Lung (tissue), 12 donors: ENCODE measurements around the gene GABRR2. TPM values are rescaled to one million over a fixed set of nuclear protein-coding genes. Genes with fewer than 3 reads are reported as not detected.

Source experiments
- ATAC-seq: fragments of 200-7000 bp; cut with Tn5 transposase; one replicate; pipeline ENCODE4 v1.9.1; 2020; ENCODE audit warnings: moderate number of reproducible peaks; ENCODE audit not compliant: insufficient read depth, low FRiP score
- DNase-seq, 3 donors: peaks; one replicate each; pipeline ENCODE4 v3.0.0-alpha.2; 2013 to 2017
- H3K27ac ChIP-seq, 2 donors: one replicate each; pipeline ENCODE4 v1.5.1; 2013; ENCODE audit warnings: mild to moderate bottlenecking in 2 of 2, moderate library complexity in 2 of 2, control low read depth in 1 of 2, inconsistent platforms in 1 of 2, low read depth in 1 of 2, low read length in 1 of 2
- H3K27me3 ChIP-seq, 3 donors: one replicate each; pipeline ENCODE4 v1.5.1; 2013; ENCODE audit warnings: low read length in 2 of 3; ENCODE audit not compliant: control insufficient read depth in 3 of 3, insufficient read depth in 3 of 3
- H3K36me3 ChIP-seq, 4 donors: one replicate each; pipeline ENCODE4 v1.5.1; 2013; ENCODE audit warnings: low read length in 4 of 4, mild to moderate bottlenecking in 1 of 4, moderate library complexity in 1 of 4; ENCODE audit not compliant: control insufficient read depth in 4 of 4, insufficient read depth in 4 of 4
- H3K4me1 ChIP-seq, 5 donors: one replicate each; pipeline ENCODE4 v1.5.1; 2013; ENCODE audit warnings: low read length in 5 of 5, mild to moderate bottlenecking in 2 of 5, moderate library complexity in 1 of 5; ENCODE audit not compliant: control insufficient read depth in 5 of 5, insufficient read depth in 5 of 5
- H3K4me3 ChIP-seq: one replicate; pipeline ENCODE4 v1.5.1; 2013; ENCODE audit warnings: mild to moderate bottlenecking, control low read depth, moderate library complexity
- H3K9ac ChIP-seq, 2 donors: one replicate each; pipeline ENCODE4 v1.5.1; 2013; ENCODE audit warnings: low read length in 2 of 2, control low read depth in 1 of 2; ENCODE audit not compliant: insufficient read depth in 1 of 2
- H3K9me3 ChIP-seq, 4 donors: one replicate each; pipeline ENCODE4 v1.5.1; 2013; ENCODE audit warnings: low read length in 3 of 4, mild to moderate bottlenecking in 1 of 4, moderate library complexity in 1 of 4; ENCODE audit not compliant: control insufficient read depth in 4 of 4, insufficient read depth in 3 of 4
- CTCF ChIP-seq: IDR thresholded peaks from 2 replicates; pipeline ENCODE4 v1.5.1; 2012; ENCODE audit warnings: mild to moderate bottlenecking; ENCODE audit errors: control extremely low read depth, extremely low read depth
- whole genome bisulfite sequencing, 2 donors: extraction: QIAGEN DNeasy Blood & Tissue Kit; methylation state at CpG; one replicate each; pipeline ENCODE4 v1.1.7; 2013; 5-methylcytosine and 5-hydroxymethylcytosine counted together
- polyA plus RNA-seq, 2 donors: library from polyadenylated mRNA; stranded (reverse); fragments of 200-250 nt; gene quantifications; one replicate each; pipeline ENCODE4 v1.2.1, GENCODE V29; 2013
- total RNA-seq, 2 donors: library from RNA; depleted of rRNA in 1 of 2; stranded (reverse); fragments of >200 nt in 1 of 2; gene quantifications; one replicate each; pipeline ENCODE4 v1.2.1, GENCODE V29; 2014 to 2021
- donor health status: control.
- donor health status: control.
- donor health status: Bipolar disorder and iron deficiency.
- donor health status: healthy.
- donor health status: DM: yes; HTN: yes; CAD: no.

The GABRR2 gene
- total and polyA plus RNA-seq, 4 donors = 0.33 to 1.5 (median 1.4) TPM

GRCh38 chr6:89244241-89244985 is 70.7 kb downstream of the GABRR2 start:
- 80 to 83% methylated on average over 5 of the region's 5 CpGs for WGBS, 2 donors

GRCh38 chr6:89243331-89243629 is 71.8 kb downstream of the GABRR2 start:
- WGBS, 2 donors = 52 to 61% methylated on average over 1 of the region's 1 CpG
- no peak for TF ChIP-seq CTCF
- H3K36me3 ChIP-seq = no peaks in the 10 kb centered on the region

More at GRCh38 chr6:89244241-89244985, 70.7 kb downstream of the GABRR2 start:
- ATAC-seq (no peak), DNase-seq (no peak)
- Histone ChIP-seq H3K4me3 (no peak overlapping the region), H3K27me3 (peaks cover 0 to 4% (median 0%) of the 10 kb centered on the region in 3 donors), H3K9me3 (no peaks in the 10 kb centered on the region), H3K4me1 (no peaks in the 10 kb centered on the region), H3K36me3 (no peaks in the 10 kb centered on the region), H3K27ac (no peak overlapping the region), H3K9ac (no peak overlapping the region)
- no peak for TF ChIP-seq CTCF

GRCh38 chr6:89242574-89243330 is 72.3 kb downstream of the GABRR2 start:
- DNase-seq = peak; percentile 39 to 82 (median 77)
- Histone ChIP-seq H3K9ac (no peak overlapping the region), H3K4me1 (no peaks in the 10 kb centered on the region), H3K27me3 (peaks cover 0 to 4% (median 0%) of the 10 kb centered on the region in 3 donors), H3K9me3 (no peaks in the 10 kb centered on the region), H3K36me3 (no peaks in the 10 kb centered on the region), H3K4me3 (no peak overlapping the region), H3K27ac (no peak overlapping the region)
- ATAC-seq = no peak
- 9 to 12% methylated on average over 3 of the region's 3 CpGs for WGBS, 2 donors
- TF ChIP-seq CTCF = peak; percentile 22

More at GRCh38 chr6:89243331-89243629, 71.8 kb downstream of the GABRR2 start:
- Histone ChIP-seq H3K27ac (no peak overlapping the region), H3K4me3 (no peak overlapping the region), H3K9ac (no peak overlapping the region), H3K9me3 (no peaks in the 10 kb centered on the region), H3K4me1 (no peaks in the 10 kb centered on the region), H3K27me3 (peaks cover 0 to 4% (median 0%) of the 10 kb centered on the region in 3 donors)
- no peak for ATAC-seq
- no peak for DNase-seq
